GM10266 (cell line): ENCODE data around the gene FXYD3.

Experiments used
- DNase-seq: peaks from one replicate; pipeline ENCODE4 v3.0.0; 2012; ENCODE audit errors: extremely low spot score
- CTCF ChIP-seq: IDR thresholded peaks from 2 replicates; pipeline ENCODE4 v1.5.1; 2012; ENCODE audit warnings: mild to moderate bottlenecking, low read depth; ENCODE audit not compliant: control insufficient read depth, insufficient read depth; ENCODE audit errors: missing control alignments

The FXYD3 gene

GRCh38 chr19:35134601-35135242, 19.1 kb downstream of the FXYD3 start, which contains the start of gene LGI4:
Gene LGI4, minus strand, starts transcription at chr19:35135059. Its CDS starts 379 bp downstream, at chr19:35134680.
- no peak for DNase-seq
- no peak for TF ChIP-seq CTCF

GRCh38 chr19:35135389-35135909, 19.8 kb downstream of the FXYD3 start:
- DNase-seq = peak; percentile 92
- TF ChIP-seq CTCF = peak; percentile 86

- no peak for DNase-seq
- TF ChIP-seq CTCF = no peak
Measured at GRCh38 chr19:35136231-35136630, 20.6 kb downstream of the FXYD3 start.

GRCh38 chr19:35136977-35137702, 21.5 kb downstream of the FXYD3 start:
- DNase-seq = no peak
- TF ChIP-seq CTCF = no peak

- no peak for TF ChIP-seq CTCF
- DNase-seq = no peak
Measured at GRCh38 chr19:35138305-35138892, 22.8 kb downstream of the FXYD3 start, which contains the start of gene FXYD1. Gene FXYD1, plus strand, starts transcription at chr19:35138824. Its CDS starts 1,256 bp downstream, at chr19:35140080.

- no peak for TF ChIP-seq CTCF
- DNase-seq = no peak
Measured at GRCh38 chr19:35140207-35140961, 24.8 kb downstream of the FXYD3 start.
